Neutrophil (primary cell): Measurements from ENCODE around the gene PTPRE.

Source experiments
- H3K27ac ChIP-seq: fragments of 200-600 bp; sonication (generic); 2 replicates; pipeline ENCODE4 v1.5.1; 2016; ENCODE audit warnings: mild to moderate bottlenecking, moderate library complexity
- H3K27me3 ChIP-seq: fragments of 200-600 bp; sonication (generic); 2 replicates; pipeline ENCODE4 v1.6.0; 2016; ENCODE audit warnings: mild to moderate bottlenecking
- H3K36me3 ChIP-seq: fragments of 200-600 bp; sonication (generic); 2 replicates; pipeline ENCODE4 v1.5.1; 2017
- H3K4me1 ChIP-seq, 2 experiments: fragments of 200-600 bp in 1 of 2; sonication (generic) in 1 of 2; 1 replicate in 1 of 2; 2 replicates in 1 of 2; pipeline versions ENCODE4 v1.5.1 to v1.6.1; 2013 to 2016; ENCODE audit warnings: low read depth in 1 of 2, low read length in 1 of 2, mild to moderate bottlenecking in 1 of 2, moderate library complexity in 1 of 2; ENCODE audit not compliant: control insufficient read depth in 1 of 2, insufficient read depth in 1 of 2
- H3K4me3 ChIP-seq, 2 experiments: fragments of 200-600 bp in 1 of 2; sonication (generic) in 1 of 2; 1 replicate in 1 of 2; 2 replicates in 1 of 2; pipeline ENCODE4 v1.5.1; 2013 to 2016; ENCODE audit warnings: low read depth in 1 of 2, low read length in 1 of 2, mild to moderate bottlenecking in 1 of 2, moderate library complexity in 1 of 2
- H3K9me3 ChIP-seq: fragments of 200-600 bp; sonication (generic); 2 replicates; pipeline ENCODE4 v1.5.1; 2016
- CTCF ChIP-seq: fragments of 200-600 bp; sonication (generic); IDR thresholded peaks from 2 replicates; pipeline ENCODE4 v1.5.1; 2016; ENCODE audit warnings: antibody characterized with exemption

PTPRE gene

GRCh38 chr10:128124813-128125403 lies 218.0 kb downstream of the PTPRE start:
- Histone ChIP-seq H3K4me1 (peaks cover 46% of the 10 kb centered on the region in 2 experiments), H3K27me3 (no peaks in the 10 kb centered on the region), H3K27ac (no peak overlapping the region), H3K9me3 (no peaks in the 10 kb centered on the region), H3K36me3 (no peaks in the 10 kb centered on the region), H3K4me3 (peak overlapping the region; percentile 73 to 74)
- TF ChIP-seq CTCF = no peak

- H3K9me3 ChIP-seq = no peaks in the 10 kb centered on the region
- TF ChIP-seq CTCF = no peak
- peaks cover 46% of the 10 kb centered on the region in 2 experiments for H3K4me1 ChIP-seq
- H3K36me3 ChIP-seq = no peaks in the 10 kb centered on the region
- peak overlapping the region; percentile 73 to 74 for H3K4me3 ChIP-seq
- no peaks in the 10 kb centered on the region for H3K27me3 ChIP-seq
- peak overlapping the region; percentile 23 for H3K27ac ChIP-seq
Measured at GRCh38 chr10:128125416-128125943, 218.6 kb downstream of the PTPRE start.

- peak; percentile 19 for TF ChIP-seq CTCF
- Histone ChIP-seq H3K27ac (peak within 1 kb of the TSS; percentile 23), H3K36me3 (no peaks in the 10 kb centered on the region), H3K27me3 (no peaks in the 10 kb centered on the region), H3K9me3 (no peaks in the 10 kb centered on the region), H3K4me1 (peaks cover 46% of the 10 kb centered on the region in 2 experiments), H3K4me3 (peak within 1 kb of the TSS; percentile 73 to 74)
Measured at GRCh38 chr10:128125944-128126764, 219.3 kb downstream of the PTPRE start, which contains the start of gene MKI67. Gene MKI67 (minus strand): TSS chr10:128126423. CDS start chr10:128125667, 756 bp downstream.

GRCh38 chr10:128128582-128128981 lies 221.7 kb downstream of the PTPRE start:
- Histone ChIP-seq H3K9me3 (no peaks in the 10 kb centered on the region), H3K27me3 (no peaks in the 10 kb centered on the region)
- no peak for TF ChIP-seq CTCF

GRCh38 chr10:128130051-128130450 lies 223.1 kb downstream of the PTPRE start:
- H3K27me3 ChIP-seq = no peaks in the 10 kb centered on the region
- H3K9me3 ChIP-seq = no peaks in the 10 kb centered on the region

More at GRCh38 chr10:128128582-128128981, 221.7 kb downstream of the PTPRE start:
- Histone ChIP-seq H3K36me3 (no peaks in the 10 kb centered on the region), H3K4me3 (no peak overlapping the region), H3K27ac (no peak overlapping the region), H3K4me1 (peaks cover 33 to 35% of the 10 kb centered on the region in 2 experiments)

More at GRCh38 chr10:128130051-128130450, 223.1 kb downstream of the PTPRE start:
- Histone ChIP-seq H3K4me3 (no peak overlapping the region), H3K4me1 (peaks cover 18 to 20% of the 10 kb centered on the region in 2 experiments), H3K36me3 (no peaks in the 10 kb centered on the region), H3K27ac (no peak overlapping the region)
- no peak for TF ChIP-seq CTCF
